HG02884 (cell line): Measurements from ENCODE around the gene ZNF407.

Source experiments
- ATAC-seq: cut with Tn5 transposase; IDR thresholded peaks from one replicate; pipeline ENCODE4 v1.9.1; 2021; ENCODE audit warnings: mild to moderate bottlenecking, moderate library complexity; ENCODE audit not compliant: unreplicated experiment

ZNF407 gene

GRCh38 chr18:75036917-75037688, 439.4 kb downstream of the ZNF407 start:
- no peak for ATAC-seq

GRCh38 chr18:75037689-75037955, 440.0 kb downstream of the ZNF407 start:
- no peak for ATAC-seq

- ATAC-seq = no peak
These were observed 443.9 kb downstream of the ZNF407 start for GRCh38 chr18:75041586-75041985.

- ATAC-seq = no peak
These were observed 445.8 kb downstream of the ZNF407 start for GRCh38 chr18:75043478-75043877.

GRCh38 chr18:75044296-75044695, 446.6 kb downstream of the ZNF407 start:
- ATAC-seq = no peak

GRCh38 chr18:75044791-75045190, 447.1 kb downstream of the ZNF407 start:
- ATAC-seq = no peak

- no peak for ATAC-seq
These were observed 447.6 kb downstream of the ZNF407 start for GRCh38 chr18:75045272-75045671.

- ATAC-seq = no peak
These were observed 449.7 kb downstream of the ZNF407 start for GRCh38 chr18:75047240-75047961.

- ATAC-seq = no peak
These were observed 451.2 kb downstream of the ZNF407 start for GRCh38 chr18:75048776-75049454.

- ATAC-seq = no peak
These were observed 451.8 kb downstream of the ZNF407 start for GRCh38 chr18:75049455-75049789.

- no peak for ATAC-seq
These were observed 454.1 kb downstream of the ZNF407 start for GRCh38 chr18:75051757-75052156.

GRCh38 chr18:75052475-75052874, 454.8 kb downstream of the ZNF407 start:
- no peak for ATAC-seq

- no peak for ATAC-seq
These were observed 455.5 kb downstream of the ZNF407 start for GRCh38 chr18:75053028-75053629.

- no peak for ATAC-seq
These were observed 456.4 kb downstream of the ZNF407 start for GRCh38 chr18:75054046-75054445.

- ATAC-seq = no peak
These were observed 456.9 kb downstream of the ZNF407 start for GRCh38 chr18:75054611-75055010.

GRCh38 chr18:75057169-75057960, 459.7 kb downstream of the ZNF407 start:
- ATAC-seq = no peak

- ATAC-seq = no peak
These were observed 462.5 kb downstream of the ZNF407 start for GRCh38 chr18:75060185-75060584.

GRCh38 chr18:75062297-75062886, 464.7 kb downstream of the ZNF407 start:
- no peak for ATAC-seq

GRCh38 chr18:75063196-75063595, 465.5 kb downstream of the ZNF407 start:
- ATAC-seq = no peak
